Testis (tissue), 3 donors: ENCODE results near the gene SERTAD2. TPM values are rescaled to one million over a fixed set of nuclear protein-coding genes. Genes with fewer than 3 reads are reported as not detected.

Experiments used
- DNase-seq: peaks from one replicate; pipeline ENCODE4 v3.0.0-alpha.2; 2019
- H3K27ac ChIP-seq, 2 donors: fragments of 200-600 bp; sonication (generic); one replicate each; pipeline ENCODE4 v1.5.1; 2019
- H3K27me3 ChIP-seq: fragments of 200-600 bp; sonication (generic); one replicate; pipeline ENCODE4 v1.5.1; 2019
- H3K36me3 ChIP-seq: fragments of 200-600 bp; sonication (generic); one replicate; pipeline ENCODE4 v1.5.1; 2017; ENCODE audit warnings: low read depth; ENCODE audit errors: missing control alignments
- H3K4me1 ChIP-seq: fragments of 200-600 bp; sonication (generic); one replicate; pipeline ENCODE4 v1.5.1; 2019
- H3K4me3 ChIP-seq, 2 donors: fragments of 200-600 bp; sonication (generic); one replicate each; pipeline ENCODE4 v1.5.1; 2017 to 2019
- H3K9me3 ChIP-seq: fragments of 200-600 bp; sonication (generic); one replicate; pipeline ENCODE4 v1.5.1; 2017
- POLR2A ChIP-seq: fragments of 450-650 bp; IDR thresholded peaks from one replicate; pipeline ENCODE4 v1.6.1; 2017; ENCODE audit warnings: antibody characterized with exemption, mild to moderate bottlenecking, moderate library complexity
- WGBS, 2 donors: methylation state at CpG; one replicate each; pipeline ENCODE4 v1.1.5; 2018; 5-methylcytosine and 5-hydroxymethylcytosine counted together
- intact Hi-C: fragments of 100-400 bp; cut with DNase I; formaldehyde crosslinking; loops from one replicate; pipeline ENCODE4 v1.15.1; 2023; ENCODE audit warnings: low total_unique reads
- polyA plus RNA-seq: library from polyadenylated mRNA; stranded (reverse); fragments of 350-450 nt; fragmentation: Illumina TruSeq; extraction: RNeasy Lipid Tissue Mini Kit (QIAGEN cat#74804); gene quantifications from one replicate; pipeline ENCODE4 v1.2.3, GENCODE V29; 2014; ENCODE audit warnings: low read depth, low replicate concordance; ENCODE audit not compliant: insufficient read depth
- total RNA-seq, 2 donors: library from RNA; depleted of rRNA; stranded (reverse); fragments of >200 nt; gene quantifications; one replicate each; pipeline ENCODE4 v1.2.3, GENCODE V29; 2016
- TF ChIP-seq, protein P1 (sequence below), 3 experiments: fragments of 450-650 bp in 2 of 3; fragments of 200-600 bp in 1 of 3; sonication (generic) in 1 of 3; IDR thresholded peaks; one replicate each; pipeline ENCODE4 v1.5.1; 2016 to 2019; ENCODE audit warnings: antibody characterized with exemption in 3 of 3, mild to moderate bottlenecking in 2 of 3, moderate library complexity in 1 of 3

SERTAD2 gene
- total and polyA plus RNA-seq, 3 donors from 2014 or later: 24.8 to 41.7 (median 41.4) TPM

DNA sequence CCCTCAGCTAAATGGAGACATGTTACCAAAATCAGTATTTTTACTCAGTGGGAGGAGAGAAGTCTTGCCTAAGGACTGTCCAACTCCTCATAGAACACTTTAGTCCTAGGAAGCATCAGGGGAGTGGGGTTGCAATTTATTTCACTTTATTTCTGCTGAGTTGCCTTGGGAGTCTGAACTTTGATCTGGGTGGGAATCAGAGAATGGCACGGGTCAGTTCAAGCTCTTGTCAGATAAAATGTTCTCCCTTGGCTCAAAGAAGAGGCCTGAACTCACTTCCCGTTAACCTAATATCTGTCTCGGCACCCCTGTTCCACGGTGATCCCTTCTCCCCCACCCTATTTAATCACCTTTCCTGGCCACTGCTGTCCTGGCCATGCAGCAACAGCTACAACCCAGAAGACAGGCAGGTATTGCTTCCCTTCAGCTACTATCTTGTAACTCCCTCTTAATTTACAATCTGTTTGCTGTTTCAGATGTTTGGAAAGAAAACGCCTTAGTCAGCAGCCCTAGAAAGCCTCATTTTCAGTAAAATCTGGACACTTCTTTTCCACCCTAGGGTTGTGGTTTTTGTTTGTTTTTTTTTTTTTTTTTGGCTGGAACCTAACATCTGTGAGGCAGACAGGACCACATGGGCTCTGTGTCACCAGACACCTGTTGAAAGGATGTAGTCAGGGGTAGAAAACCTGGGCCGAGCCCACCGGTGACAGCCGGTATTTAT lies 52.5 kb downstream of the SERTAD2 start:
- Histone ChIP-seq H3K9me3 (no peaks in the 10 kb centered on the region), H3K27me3 (no peaks in the 10 kb centered on the region), H3K36me3 (no peaks in the 10 kb centered on the region), H3K27ac (no peak overlapping the region), H3K4me1 (peaks cover 7% of the 10 kb centered on the region), H3K4me3 (no peak overlapping the region)
- DNase-seq: no peak
- intact Hi-C loops: no loop called here
- no peak for TF ChIP-seq POLR2A
- TF ChIP-seq, protein P1, sequence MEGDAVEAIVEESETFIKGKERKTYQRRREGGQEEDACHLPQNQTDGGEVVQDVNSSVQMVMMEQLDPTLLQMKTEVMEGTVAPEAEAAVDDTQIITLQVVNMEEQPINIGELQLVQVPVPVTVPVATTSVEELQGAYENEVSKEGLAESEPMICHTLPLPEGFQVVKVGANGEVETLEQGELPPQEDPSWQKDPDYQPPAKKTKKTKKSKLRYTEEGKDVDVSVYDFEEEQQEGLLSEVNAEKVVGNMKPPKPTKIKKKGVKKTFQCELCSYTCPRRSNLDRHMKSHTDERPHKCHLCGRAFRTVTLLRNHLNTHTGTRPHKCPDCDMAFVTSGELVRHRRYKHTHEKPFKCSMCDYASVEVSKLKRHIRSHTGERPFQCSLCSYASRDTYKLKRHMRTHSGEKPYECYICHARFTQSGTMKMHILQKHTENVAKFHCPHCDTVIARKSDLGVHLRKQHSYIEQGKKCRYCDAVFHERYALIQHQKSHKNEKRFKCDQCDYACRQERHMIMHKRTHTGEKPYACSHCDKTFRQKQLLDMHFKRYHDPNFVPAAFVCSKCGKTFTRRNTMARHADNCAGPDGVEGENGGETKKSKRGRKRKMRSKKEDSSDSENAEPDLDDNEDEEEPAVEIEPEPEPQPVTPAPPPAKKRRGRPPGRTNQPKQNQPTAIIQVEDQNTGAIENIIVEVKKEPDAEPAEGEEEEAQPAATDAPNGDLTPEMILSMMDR (IDR thresholded peaks at IDR 0.05): no peak
- WGBS, 2 donors: 49 to 61% methylated on average over 8 of the region's 8 CpGs

DNA sequence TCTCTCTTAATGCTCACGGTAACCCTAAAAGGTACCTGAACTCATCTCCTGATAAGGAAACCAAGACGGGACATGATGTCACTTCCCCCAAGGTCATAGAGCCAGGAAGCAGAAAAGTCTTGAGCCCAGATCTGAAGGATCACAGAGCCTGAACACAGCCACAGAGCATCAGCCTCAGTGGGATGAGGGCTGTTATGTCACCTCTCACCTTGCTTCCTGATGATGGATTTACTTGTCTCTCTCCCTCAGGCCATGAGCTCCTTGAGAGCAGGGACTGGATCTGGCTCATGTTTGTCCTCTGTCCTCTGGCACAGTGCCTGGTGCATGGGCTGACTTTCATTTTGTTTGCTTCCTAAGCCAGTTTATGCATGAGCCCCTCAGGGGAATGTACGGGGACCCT lies 54.2 kb downstream of the SERTAD2 start:
- no peaks in the 10 kb centered on the region for H3K9me3 ChIP-seq
- intact Hi-C loops: no loop called here
- TF ChIP-seq, protein P1 (IDR thresholded peaks at IDR 0.05): no peak
- TF ChIP-seq POLR2A: no peak
- no peaks in the 10 kb centered on the region for H3K27me3 ChIP-seq
- WGBS, 2 donors: 43 to 46% methylated on average over 3 of the region's 3 CpGs
- no peak overlapping the region for H3K27ac ChIP-seq
- no peaks in the 10 kb centered on the region for H3K36me3 ChIP-seq
- peaks cover 7% of the 10 kb centered on the region for H3K4me1 ChIP-seq
- DNase-seq: peak; percentile 43
- H3K4me3 ChIP-seq: no peak overlapping the region

DNA sequence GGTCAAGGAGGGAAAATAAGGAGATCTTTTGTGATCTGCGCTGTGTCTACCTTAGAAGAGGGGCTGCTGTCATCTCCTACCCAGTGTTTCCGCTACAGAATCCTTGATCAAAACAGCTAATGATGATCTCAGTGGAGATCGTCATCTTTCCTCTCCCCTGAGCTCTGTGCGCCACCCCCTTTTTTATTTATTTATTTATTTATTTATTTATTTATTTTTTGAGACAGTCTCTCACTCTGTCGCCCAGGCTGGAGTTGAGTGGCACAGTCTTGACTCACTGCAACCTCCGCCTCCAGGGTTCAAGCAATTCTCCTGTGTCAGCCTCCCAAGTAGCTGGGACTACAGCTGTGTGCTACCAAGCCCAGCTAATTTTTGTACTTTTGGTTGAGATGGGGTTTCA lies 55.5 kb downstream of the SERTAD2 start:
- intact Hi-C loops: no loop called here
- WGBS, 2 donors: 88 to 96% methylated on average over 6 of the region's 6 CpGs
- TF ChIP-seq POLR2A: no peak
- TF ChIP-seq, protein P1 (IDR thresholded peaks at IDR 0.05): no peak
- Histone ChIP-seq H3K9me3 (no peaks in the 10 kb centered on the region), H3K36me3 (no peaks in the 10 kb centered on the region), H3K4me3 (no peak overlapping the region), H3K4me1 (peaks cover 7% of the 10 kb centered on the region), H3K27me3 (no peaks in the 10 kb centered on the region), H3K27ac (no peak overlapping the region)
- DNase-seq: no peak

DNA sequence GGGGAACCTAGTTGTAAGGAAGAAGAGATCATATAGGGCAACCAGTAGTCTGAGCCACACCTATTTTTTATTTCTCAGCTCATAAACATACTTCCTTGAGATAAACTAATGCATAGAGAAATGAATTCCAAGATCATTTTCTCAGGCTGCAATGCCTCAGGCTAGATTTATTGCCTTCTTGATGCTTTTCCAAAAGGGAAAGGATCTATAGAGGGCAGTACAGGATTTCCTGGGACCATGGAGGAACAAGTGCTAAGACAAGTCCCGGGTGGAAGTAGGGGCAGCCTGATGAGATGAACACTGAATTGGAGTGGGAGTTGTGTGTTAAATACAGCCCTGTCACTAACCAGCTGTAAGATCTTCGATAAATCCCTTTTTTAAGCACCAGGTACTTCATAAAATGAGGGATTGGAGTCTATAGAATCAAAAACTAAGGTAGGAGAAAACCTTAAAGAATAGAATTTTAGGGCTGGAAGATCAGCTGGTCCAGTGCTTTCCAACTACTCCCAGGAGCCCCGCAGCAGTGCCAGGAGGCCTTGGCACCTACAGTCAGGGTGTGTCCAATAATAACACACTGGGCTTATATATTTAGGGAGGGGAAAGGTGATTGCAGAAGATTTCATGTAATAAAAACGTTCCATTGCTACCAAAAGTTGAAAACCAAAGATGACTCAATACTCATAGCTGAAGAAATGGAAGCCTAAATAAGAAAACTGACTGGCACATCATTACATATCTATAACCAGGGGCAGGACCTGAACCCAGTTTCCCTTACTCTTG lies 58.1 kb downstream of the SERTAD2 start:
- no peaks in the 10 kb centered on the region for H3K27me3 ChIP-seq
- peaks cover 7% of the 10 kb centered on the region for H3K4me1 ChIP-seq
- H3K4me3 ChIP-seq: no peak overlapping the region
- no peaks in the 10 kb centered on the region for H3K9me3 ChIP-seq
- no peak overlapping the region for H3K27ac ChIP-seq
- H3K36me3 ChIP-seq: no peaks in the 10 kb centered on the region
- intact Hi-C loops: no loop called here
- WGBS, 2 donors: 47 to 56% methylated on average over 4 of the region's 4 CpGs
- TF ChIP-seq, protein P1 (IDR thresholded peaks at IDR 0.05): no peak
- TF ChIP-seq POLR2A: no peak
- no peak for DNase-seq
